ENCODE results near the gene SOD2.
"Not testable (repeated sequence)": the region's sequence is repeated elsewhere in the genome, so short reads cannot be mapped to it uniquely, and the experiment has no call there.

DNA sequence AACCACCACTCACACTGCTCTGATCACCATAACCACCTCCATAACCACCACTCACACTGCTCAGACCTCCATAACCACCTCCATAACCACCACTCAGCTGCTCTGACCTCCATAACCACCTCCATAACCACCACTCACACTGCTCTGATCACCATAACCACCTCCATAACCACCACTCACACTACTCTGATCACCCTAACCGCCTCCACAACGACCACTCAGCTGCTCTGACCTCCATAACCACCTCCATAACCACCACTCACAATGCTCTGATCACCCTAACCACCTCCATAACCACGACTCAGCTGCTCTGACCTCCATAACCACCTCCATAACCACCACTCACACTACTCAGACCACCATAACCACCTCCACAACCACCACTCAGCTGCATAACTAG lies 19.3 kb upstream of the SOD2 start:
- not testable (repeated sequence) for TF ChIP-seq POLR2A, POLR2AphosphoS5, EP300 (IDR thresholded peaks at IDR 0.05)
- TF ChIP-seq, protein P1, sequence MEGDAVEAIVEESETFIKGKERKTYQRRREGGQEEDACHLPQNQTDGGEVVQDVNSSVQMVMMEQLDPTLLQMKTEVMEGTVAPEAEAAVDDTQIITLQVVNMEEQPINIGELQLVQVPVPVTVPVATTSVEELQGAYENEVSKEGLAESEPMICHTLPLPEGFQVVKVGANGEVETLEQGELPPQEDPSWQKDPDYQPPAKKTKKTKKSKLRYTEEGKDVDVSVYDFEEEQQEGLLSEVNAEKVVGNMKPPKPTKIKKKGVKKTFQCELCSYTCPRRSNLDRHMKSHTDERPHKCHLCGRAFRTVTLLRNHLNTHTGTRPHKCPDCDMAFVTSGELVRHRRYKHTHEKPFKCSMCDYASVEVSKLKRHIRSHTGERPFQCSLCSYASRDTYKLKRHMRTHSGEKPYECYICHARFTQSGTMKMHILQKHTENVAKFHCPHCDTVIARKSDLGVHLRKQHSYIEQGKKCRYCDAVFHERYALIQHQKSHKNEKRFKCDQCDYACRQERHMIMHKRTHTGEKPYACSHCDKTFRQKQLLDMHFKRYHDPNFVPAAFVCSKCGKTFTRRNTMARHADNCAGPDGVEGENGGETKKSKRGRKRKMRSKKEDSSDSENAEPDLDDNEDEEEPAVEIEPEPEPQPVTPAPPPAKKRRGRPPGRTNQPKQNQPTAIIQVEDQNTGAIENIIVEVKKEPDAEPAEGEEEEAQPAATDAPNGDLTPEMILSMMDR (IDR thresholded peaks at IDR 0.05) = not testable (repeated sequence)
